IMR-90 (cell line): Measurements from ENCODE around the gene AGPS. TPM values are rescaled to one million over a fixed set of nuclear protein-coding genes. Genes with fewer than 3 reads are reported as not detected.
"Not testable (repeated sequence)": the region's sequence is repeated elsewhere in the genome, so short reads cannot be mapped to it uniquely, and the experiment has no call there.

Source experiments
- ATAC-seq: fragments of 200-7000 bp; cut with Tn5 transposase; 2 replicates; pipeline ENCODE4 v1.9.1; 2020; ENCODE audit warnings: low read depth, mild to moderate bottlenecking, moderate library complexity
- BruUV-seq: library from RNA; stranded (reverse); fragments of 400-500 nt; replicated peaks from 2 replicates; lab custom pipeline; 2021; lab: Mats Ljungman, UMichigan
- CTCF ChIA-PET: fragments of 300-600 bp; formaldehyde crosslinking; extraction: SDS; loops from one replicate; lab custom pipeline; 2021; ENCODE audit warnings: antibody characterized with exemption; lab: Yijun Ruan, JAX
- POLR2A ChIA-PET: fragments of 300-600 bp; sonication (Branson Sonifier 250); formaldehyde crosslinking; loops from one replicate; lab custom pipeline; 2022; ENCODE audit warnings: antibody characterized with exemption; ENCODE audit not compliant: unreplicated experiment; lab: Charles Lee
- DNase-seq: peaks from one replicate; pipeline ENCODE4 v3.0.0; 2013
- H2AFZ ChIP-seq: replicated peaks from 2 replicates; pipeline ENCODE3; 2013; ENCODE audit warnings: low read length, mild to moderate bottlenecking; ENCODE audit not compliant: poor library complexity
- H2AK5ac ChIP-seq: 2 replicates; pipeline ENCODE4 v1.6.1; 2013; ENCODE audit warnings: low read depth, low read length, inconsistent platforms
- H2AK9ac ChIP-seq: replicated peaks from 2 replicates; pipeline ENCODE3; 2013; ENCODE audit warnings: mild to moderate bottlenecking, low read depth, low read length, moderate library complexity; ENCODE audit not compliant: poor library complexity
- H2BK120ac ChIP-seq: 2 replicates; pipeline ENCODE4 v1.6.1; 2013; ENCODE audit warnings: low read depth, low read length, inconsistent platforms
- H2BK15ac ChIP-seq: 3 replicates; pipeline ENCODE4 v1.6.1; 2013; ENCODE audit warnings: low read depth, low read length, inconsistent platforms
- H2BK20ac ChIP-seq: 2 replicates; pipeline ENCODE4 v1.6.1; 2013; ENCODE audit warnings: low read depth, mild to moderate bottlenecking, inconsistent platforms, low read length, moderate library complexity
- H2BK5ac ChIP-seq: 2 replicates; pipeline ENCODE4 v1.6.1; 2013; ENCODE audit warnings: mild to moderate bottlenecking, low read depth, low read length, inconsistent platforms; ENCODE audit not compliant: poor library complexity, severe bottlenecking
- H3K14ac ChIP-seq: replicated peaks from 2 replicates; pipeline ENCODE4 v1.6.1; 2013; ENCODE audit warnings: low read depth, low read length, inconsistent platforms
- H3K18ac ChIP-seq: 2 replicates; pipeline ENCODE4 v1.6.1; 2013; ENCODE audit warnings: low read depth, low read length, control low read depth
- H3K23ac ChIP-seq: 2 replicates; pipeline ENCODE4 v1.6.1; 2013; ENCODE audit warnings: low read depth, low read length, inconsistent platforms
- H3K27ac ChIP-seq: 2 replicates; pipeline ENCODE4 v1.5.1; 2013; ENCODE audit warnings: mild to moderate bottlenecking, control low read depth, low read length; ENCODE audit not compliant: insufficient read depth
- H3K27me3 ChIP-seq: 2 replicates; pipeline ENCODE4 v1.6.1; 2013; ENCODE audit warnings: low read length; ENCODE audit not compliant: control insufficient read depth, insufficient read depth
- H3K36me3 ChIP-seq: 2 replicates; pipeline ENCODE4 v1.6.1; 2013; ENCODE audit warnings: low read length, mixed read lengths; ENCODE audit not compliant: control insufficient read depth, insufficient read depth
- H3K4ac ChIP-seq: 2 replicates; pipeline ENCODE4 v1.6.1; 2013; ENCODE audit warnings: low read depth, low read length, inconsistent platforms
- H3K4me1 ChIP-seq: 2 replicates; pipeline ENCODE4 v1.6.1; 2013; ENCODE audit warnings: low read length, mixed read lengths; ENCODE audit not compliant: control insufficient read depth, insufficient read depth
- H3K4me2 ChIP-seq: 2 replicates; pipeline ENCODE4 v1.6.1; 2013; ENCODE audit warnings: low read depth, mild to moderate bottlenecking, control low read depth, low read length, moderate library complexity
- H3K4me3 ChIP-seq: 2 replicates; pipeline ENCODE4 v1.5.1; 2013; ENCODE audit warnings: low read depth, mild to moderate bottlenecking, control low read depth, low read length, moderate library complexity; ENCODE audit not compliant: insufficient read depth
- H3K56ac ChIP-seq: 2 replicates; pipeline ENCODE4 v1.6.1; 2013; ENCODE audit warnings: low read length, inconsistent platforms; ENCODE audit not compliant: insufficient read depth; ENCODE audit errors: extremely low read depth
- H3K79me1 ChIP-seq, 2 experiments: 2 replicates each; pipeline ENCODE4 v1.6.1; 2013; ENCODE audit warnings: low read length in 2 of 2, inconsistent platforms in 1 of 2, low read depth in 1 of 2
- H3K9ac ChIP-seq: 2 replicates; pipeline ENCODE4 v1.6.1; 2013; ENCODE audit warnings: low read depth, low read length, control low read depth
- H3K9me1 ChIP-seq: 2 replicates; pipeline ENCODE4 v1.6.1; 2013; ENCODE audit warnings: low read length, inconsistent platforms; ENCODE audit not compliant: insufficient read depth
- H3K9me3 ChIP-seq: 2 replicates; pipeline ENCODE4 v1.6.1; 2013; ENCODE audit warnings: low read length; ENCODE audit not compliant: control insufficient read depth, insufficient read depth
- H4K20me1 ChIP-seq: 2 replicates; pipeline ENCODE4 v1.6.1; 2013; ENCODE audit warnings: low read length, inconsistent platforms; ENCODE audit not compliant: insufficient read depth
- H4K5ac ChIP-seq: 2 replicates; pipeline ENCODE4 v1.6.1; 2013; ENCODE audit warnings: mild to moderate bottlenecking, low read depth, low read length, control low read depth
- H4K8ac ChIP-seq, 2 experiments: 2 replicates each; pipeline ENCODE4 v1.6.1; 2013; ENCODE audit warnings: low read depth in 2 of 2, low read length in 2 of 2, control low read depth in 1 of 2, inconsistent platforms in 1 of 2
- H4K91ac ChIP-seq: 2 replicates; pipeline ENCODE4 v1.6.1; 2013; ENCODE audit warnings: low read depth, low read length, inconsistent platforms; ENCODE audit not compliant: insufficient read depth
- FOS ChIP-seq: fragments of 150-350 bp; IDR thresholded peaks from 2 replicates; pipeline ENCODE4 v1.6.1; 2016; ENCODE audit warnings: low read depth, low read length
- SMC3 ChIP-seq: fragments of 150-350 bp; IDR thresholded peaks from 2 replicates; pipeline ENCODE4 v1.6.1; 2016; ENCODE audit warnings: low read depth, mild to moderate bottlenecking, antibody characterized with exemption, low read length, moderate library complexity
- WGBS, 2 experiments: methylation state at CpG; one replicate each; pipeline versions ENCODE4 v1.1.5 to v1.1.7; 2013; ENCODE audit warnings: missing lambda C conversion rate in 2 of 2; ENCODE audit not compliant: insufficient read length in 1 of 2; ENCODE audit errors: extremely low coverage in 2 of 2; 5-methylcytosine and 5-hydroxymethylcytosine counted together
- dilution Hi-C: fragments of 300-500 bp; cut with HindIII; formaldehyde crosslinking; loops from one replicate; pipeline ENCODE4 v1.14.3; 2018; ENCODE audit warnings: low sequenced_read_pairs; ENCODE audit not compliant: unreplicated experiment
- in situ Hi-C: fragments of 300-500 bp; cut with MboI; formaldehyde crosslinking; loops from 3 replicates; pipeline ENCODE4 v1.14.3; 2019; ENCODE audit warnings: low sequenced_read_pairs, inconsistent platforms, mixed read lengths
- intact Hi-C: fragments of 100-400 bp; cut with micrococcal nuclease; formaldehyde crosslinking; loops from 2 replicates; pipeline ENCODE4 v1.10.0; 2022
- polyA plus RNA-seq, 3 experiments: library from polyadenylated mRNA; depleted of rRNA; stranded (reverse); fragments of >200 nt; gene quantifications; 2 replicates each; pipeline ENCODE4 v1.2.3, GENCODE V29; 2012; ENCODE audit warnings: low replicate concordance in 1 of 3
- total RNA-seq: library from RNA; depleted of rRNA; stranded (reverse); fragments of >200 nt; gene quantifications from 2 replicates; pipeline ENCODE4 v1.2.3, GENCODE V29; 2012

Gene AGPS
- total and polyA plus RNA-seq, 2 of the 4 experiments (the other 2 are of a cell fraction): 6.6 to 18.6 TPM

DNA sequence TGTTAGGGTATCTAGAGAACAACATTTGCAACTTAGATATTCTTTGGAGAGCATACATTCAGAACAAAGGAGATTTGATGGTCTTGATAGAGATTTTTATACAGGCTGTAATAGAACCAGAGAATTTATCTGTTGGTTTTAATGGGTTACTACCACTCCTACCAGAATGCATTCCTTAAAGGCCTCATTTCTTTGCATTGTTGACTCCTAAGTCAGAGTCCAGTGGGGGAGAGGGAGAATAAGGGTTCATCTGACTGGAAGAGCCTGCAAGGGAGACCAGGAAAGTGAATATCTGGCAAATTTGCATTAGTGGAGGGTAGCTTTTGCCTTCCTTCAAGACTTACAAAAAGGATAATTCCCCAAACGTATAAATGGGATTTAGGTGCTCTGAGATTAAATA, 29.7 kb downstream of the AGPS start:
- dilution Hi-C loops: no loop called here
- Histone ChIP-seq H3K23ac (no peak overlapping the region), H3K9me1 (no peaks in the 10 kb centered on the region), H3K9ac (no peak overlapping the region), H3K4me3 (no peak overlapping the region), H3K56ac (no peak overlapping the region), H2AK5ac (no peak overlapping the region), H3K79me1 (peaks cover 10 to 15% of the 10 kb centered on the region in 2 experiments; a peak in 2 of 4 replicates), H3K4me2 (no peak overlapping the region), H4K20me1 (no peaks in the 10 kb centered on the region), H2AK9ac (no peak overlapping the region), H2BK15ac (no peak overlapping the region), H3K4me1 (no peaks in the 10 kb centered on the region), H2BK20ac (no peak overlapping the region), H4K91ac (no peak overlapping the region), H2BK120ac (no peak overlapping the region), H2AFZ (no peak overlapping the region), H4K8ac (no peak overlapping the region), H3K9me3 (no peaks in the 10 kb centered on the region; the same call in 1 of the 2 replicates), H3K27me3 (no peaks in the 10 kb centered on the region), H3K36me3 (0 out of 2 replicates have a peak, but pooled peaks cover 1% of the 10 kb centered on the region), H3K27ac (no peak overlapping the region), H2BK5ac (no peak overlapping the region), H3K18ac (no peak overlapping the region), H4K5ac (no peak overlapping the region), H3K14ac (no peak overlapping the region), H3K4ac (no peak overlapping the region)
- in situ Hi-C loops: no loop called here
- POLR2A ChIA-PET: no interaction called here
- CTCF ChIA-PET: no interaction called here
- peak; percentile 81 for ATAC-seq
- intact Hi-C loops: no loop called here
- peak; percentile 46 for DNase-seq
- no peak for TF ChIP-seq FOS
- TF ChIP-seq SMC3: no peak
- WGBS, 2 experiments: no CpG with 5 or more reads among the region's 1 CpG
- BruUV-seq: no TSS peak

DNA sequence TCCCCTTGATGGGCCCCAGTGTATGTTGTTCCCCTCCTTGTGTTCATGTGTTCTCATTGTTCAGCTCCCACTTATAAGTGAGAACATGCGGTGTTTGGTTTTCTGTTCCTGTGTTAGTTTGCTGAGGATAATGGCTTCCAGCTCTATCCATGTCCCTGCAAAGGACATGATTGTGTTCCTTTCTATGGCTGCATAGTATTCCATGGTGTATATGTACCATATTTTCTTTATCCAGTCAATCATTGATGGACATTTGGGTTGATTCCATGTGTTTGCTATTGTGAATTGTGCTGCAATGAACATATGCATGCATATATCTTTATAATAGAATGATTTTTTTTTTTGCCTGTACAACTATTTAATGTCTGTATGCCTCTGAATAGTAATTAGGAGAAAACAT, 31.5 kb downstream of the AGPS start:
- H2BK15ac ChIP-seq, H4K5ac ChIP-seq, H3K27me3 ChIP-seq, H3K4me1 ChIP-seq, H2AFZ ChIP-seq, H2BK5ac ChIP-seq, H3K4me3 ChIP-seq, H2AK9ac ChIP-seq, H3K4me2 ChIP-seq, H3K27ac ChIP-seq, H4K91ac ChIP-seq, H4K20me1 ChIP-seq, in situ Hi-C loops, H3K56ac ChIP-seq, H3K36me3 ChIP-seq, BruUV-seq, H3K9me1 ChIP-seq, H4K8ac ChIP-seq, H3K4ac ChIP-seq, DNase-seq, H2BK120ac ChIP-seq, ATAC-seq, H3K9me3 ChIP-seq, H3K23ac ChIP-seq, H3K14ac ChIP-seq, intact Hi-C loops, H2BK20ac ChIP-seq, H3K9ac ChIP-seq, dilution Hi-C loops, H3K18ac ChIP-seq, H2AK5ac ChIP-seq: not testable (repeated sequence)
- CTCF ChIA-PET: interaction anchor here (0.7 to 1.0 kb wide), 2 partner anchors 66 to 169 kb away, joined by 3 read pairs; no protein-coding TSS in a partner anchor
- POLR2A ChIA-PET: interaction anchor here (0.6 to 0.7 kb wide), 2 partner anchors 21 to 264 kb away, joined by 3 read pairs; no protein-coding TSS in a partner anchor
- H3K79me1 ChIP-seq: peaks cover 10 to 19% of the 10 kb centered on the region in 2 experiments; a peak in 3 of 4 replicates
- no CpG with 5 or more reads among the region's 1 CpG for WGBS, 2 experiments
